ENCODE results near the gene MRPL27. TPM values are rescaled to one million over a fixed set of nuclear protein-coding genes. Genes with fewer than 3 reads are reported as not detected.

Gene MRPL27
- total RNA-seq, 1 experiment from 2014 or later: 106 TPM

GRCh38 chr17:50319306-50320004 is 53.5 kb downstream of the MRPL27 start:
- ChIA-PET POLR2A (interaction anchor here (1.0 kb wide), 1 partner anchor 28 kb away, joined by 3 read pairs; no protein-coding TSS in a partner anchor), RAD21 (ENCODE audit: low non-redundant PET in 1 of 2, low total read pairs in 2 of 2, uncharacterized antibody in 2 of 2, unreplicated experiment in 2 of 2) (no interaction called here), CTCF (interaction anchor here (0.8 kb wide), 1 partner anchor 119 kb away, joined by 3 read pairs; no protein-coding TSS in a partner anchor)
- BruUV-seq (replicated peaks): no TSS peak
- DNase-seq (ENCODE audit: low read depth, low spot score) (no peak), ATAC-seq (no peak)
- no peaks in the 10 kb centered on the region for H3K9me2 ChIP-seq (ENCODE audit: insufficient read depth)
- TF ChIP-seq ELF1 (IDR thresholded peaks at IDR 0.05; ENCODE audit: borderline replicate concordance, low read depth) (no peak), EZH2phosphoT487 (IDR thresholded peaks at IDR 0.05; ENCODE audit: borderline replicate concordance) (no peak), EZH2 (IDR thresholded peaks at IDR 0.05) (no peak), TCF7L2 (IDR thresholded peaks at IDR 0.05; ENCODE audit: borderline replicate concordance, extremely low read depth, insufficient read depth, insufficient read length) (no peak), POLR2A (IDR thresholded peaks at IDR 0.05; ENCODE audit: borderline replicate concordance, extremely low read depth, insufficient read depth, insufficient read length) (no peak), POLR2AphosphoS5 (IDR thresholded peaks at IDR 0.05; ENCODE audit: low read depth, low read length) (no peak), JUND (IDR thresholded peaks at IDR 0.05) (no peak), YY1 (IDR thresholded peaks at IDR 0.05; ENCODE audit: extremely low read depth, insufficient replicate concordance, low read depth, low read length) (no peak), RAD21 (IDR thresholded peaks at IDR 0.05; ENCODE audit: low read depth) (no peak), ZFX (IDR thresholded peaks at IDR 0.05) (no peak), CTCF (IDR thresholded peaks at IDR 0.05 in 2 of 3, conservative IDR thresholded peaks at IDR 0.05 in 1 of 3; ENCODE audit: borderline replicate concordance in 1 of 3, insufficient read depth in 1 of 3, low read depth in 2 of 3, low read length in 2 of 3) (no peak), SP1 (IDR thresholded peaks at IDR 0.05; ENCODE audit: low read depth) (no peak), SRF (IDR thresholded peaks at IDR 0.05; ENCODE audit: low read depth) (no peak), CEBPB (IDR thresholded peaks at IDR 0.05; ENCODE audit: low read depth) (no peak), FOSL1 (IDR thresholded peaks at IDR 0.05; ENCODE audit: low read depth) (no peak), ZNF274 (IDR thresholded peaks at IDR 0.05; ENCODE audit: low read depth, low read length) (no peak), SIN3A (IDR thresholded peaks at IDR 0.05; ENCODE audit: low read depth) (no peak)
- TF ChIP-seq, protein P1, sequence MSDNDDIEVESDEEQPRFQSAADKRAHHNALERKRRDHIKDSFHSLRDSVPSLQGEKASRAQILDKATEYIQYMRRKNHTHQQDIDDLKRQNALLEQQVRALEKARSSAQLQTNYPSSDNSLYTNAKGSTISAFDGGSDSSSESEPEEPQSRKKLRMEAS (IDR thresholded peaks at IDR 0.05): no peak
- H3K27me3 ChIP-seq (ENCODE audit: insufficient read depth, low read length): no peaks in the 10 kb centered on the region; the same call in 1 of the 2 replicates
- intact Hi-C loops (cut with micrococcal nuclease): no loop called here
- H3K4me2 ChIP-seq (ENCODE audit: low read length): no peak overlapping the region
- no peaks in the 10 kb centered on the region for H3K36me3 ChIP-seq (ENCODE audit: control insufficient read depth in 1 of 2, insufficient read depth in 2 of 2, low read length in 2 of 2)
- H3K9me3 ChIP-seq (ENCODE audit: control insufficient read depth in 1 of 2, insufficient read depth in 1 of 2, low read depth in 1 of 2, low read length in 2 of 2): no peaks in the 10 kb centered on the region
- no peaks in the 10 kb centered on the region for H3K79me2 ChIP-seq (ENCODE audit: insufficient read depth, low read length)
- no peak overlapping the region for H3K27ac ChIP-seq (ENCODE audit: low read depth, low read length)
- peaks cover 0 to 5% of the 10 kb centered on the region in 2 experiments; a peak in 1 of 4 replicates for H3K4me1 ChIP-seq (ENCODE audit: control insufficient read depth in 1 of 2, insufficient read depth in 2 of 2, low read length in 2 of 2)
- no peak overlapping the region for H3K4me3 ChIP-seq (replicated peaks in 1 of 2; ENCODE audit: low read depth in 1 of 2, low read length in 2 of 2)
- no peak overlapping the region for H2AFZ ChIP-seq (ENCODE audit: low read depth, low read length, poor library complexity, severe bottlenecking)
- H3K9ac ChIP-seq (ENCODE audit: low read length): no peak overlapping the region
- H4K20me1 ChIP-seq (ENCODE audit: insufficient read depth): no peaks in the 10 kb centered on the region

Data from HCT116 (cell line).